H9 (cell line): ENCODE data around the gene MRPS18A. TPM values are rescaled to one million over a fixed set of nuclear protein-coding genes. Genes with fewer than 3 reads are reported as not detected.

Experiments used
- DNase-seq: peaks from one replicate; pipeline ENCODE4 v3.0.0-alpha.2; 2017
- H2AFZ ChIP-seq: one replicate; pipeline ENCODE4 v1.6.1; 2013; ENCODE audit warnings: mild to moderate bottlenecking, low read length, control low read depth, moderate library complexity
- H2AK5ac ChIP-seq: 2 replicates; pipeline ENCODE4 v1.6.1; 2013; ENCODE audit warnings: low read length, control low read depth, mixed read lengths; ENCODE audit not compliant: insufficient read length
- H2BK120ac ChIP-seq: one replicate; pipeline ENCODE4 v1.6.1; 2013; ENCODE audit warnings: low read depth, mild to moderate bottlenecking, low read length, control low read depth, inconsistent platforms; ENCODE audit not compliant: poor library complexity, severe bottlenecking
- H2BK12ac ChIP-seq: 2 replicates; pipeline ENCODE4 v1.6.1; 2013; ENCODE audit warnings: low read length, control low read depth, mixed read lengths, low read depth; ENCODE audit not compliant: insufficient read length
- H2BK15ac ChIP-seq: 2 replicates; pipeline ENCODE4 v1.6.1; 2013; ENCODE audit warnings: low read depth, low read length, control low read depth
- H2BK20ac ChIP-seq: one replicate; pipeline ENCODE4 v1.6.1; 2013; ENCODE audit warnings: low read depth, mild to moderate bottlenecking, low read length, control low read depth, inconsistent platforms; ENCODE audit not compliant: poor library complexity, severe bottlenecking
- H2BK5ac ChIP-seq: 2 replicates; pipeline ENCODE4 v1.6.1; 2013; ENCODE audit warnings: low read length, control low read depth, mixed read lengths; ENCODE audit not compliant: insufficient read length
- H3K14ac ChIP-seq: 2 replicates; pipeline ENCODE4 v1.6.1; 2013; ENCODE audit warnings: low read length, control low read depth; ENCODE audit not compliant: insufficient read depth
- H3K18ac ChIP-seq: 2 replicates; pipeline ENCODE4 v1.6.1; 2013; ENCODE audit warnings: low read depth, mild to moderate bottlenecking, mixed read lengths, low read length, control low read depth; ENCODE audit not compliant: insufficient read length
- H3K23ac ChIP-seq: 2 replicates; pipeline ENCODE4 v1.6.1; 2013; ENCODE audit warnings: low read length, control low read depth, mixed read lengths, low read depth; ENCODE audit not compliant: insufficient read length
- H3K23me2 ChIP-seq: 2 replicates; pipeline ENCODE4 v1.6.1; 2013; ENCODE audit warnings: low read depth, mild to moderate bottlenecking, mixed read lengths, low read length, control low read depth; ENCODE audit not compliant: insufficient read length, poor library complexity, severe bottlenecking
- H3K27ac ChIP-seq: 2 replicates; pipeline ENCODE4 v1.5.1; 2013; ENCODE audit warnings: low read length, control low read depth, mixed read lengths, low read depth; ENCODE audit not compliant: insufficient read length
- H3K27me3 ChIP-seq: 2 replicates; pipeline ENCODE4 v1.6.1; 2013; ENCODE audit warnings: low read length, control low read depth, inconsistent platforms; ENCODE audit not compliant: insufficient read depth
- H3K4ac ChIP-seq: 2 replicates; pipeline ENCODE4 v1.6.1; 2013; ENCODE audit warnings: low read depth, mild to moderate bottlenecking, control low read depth, inconsistent platforms, low read length, moderate library complexity
- H3K4me1 ChIP-seq: 2 replicates; pipeline ENCODE4 v1.6.1; 2013; ENCODE audit warnings: low read length, control low read depth, inconsistent platforms; ENCODE audit not compliant: insufficient read depth
- H3K4me2 ChIP-seq: 2 replicates; pipeline ENCODE4 v1.6.1; 2013; ENCODE audit warnings: low read length, control low read depth, mixed read lengths; ENCODE audit not compliant: insufficient read length, insufficient read depth
- H3K56ac ChIP-seq: 2 replicates; pipeline ENCODE4 v1.6.1; 2013; ENCODE audit warnings: low read depth, mild to moderate bottlenecking, mixed read lengths, low read length, control low read depth; ENCODE audit not compliant: insufficient read length
- H3K79me1 ChIP-seq: 2 replicates; pipeline ENCODE4 v1.6.1; 2013; ENCODE audit warnings: low read depth, mild to moderate bottlenecking, moderate library complexity, low read length, control low read depth, inconsistent platforms; ENCODE audit not compliant: insufficient read depth, poor library complexity, severe bottlenecking
- H3K79me2 ChIP-seq: 2 replicates; pipeline ENCODE4 v1.6.1; 2013; ENCODE audit warnings: low read length, control low read depth, inconsistent platforms; ENCODE audit not compliant: insufficient read depth
- H3K9ac ChIP-seq: 2 replicates; pipeline ENCODE4 v1.6.1; 2013; ENCODE audit warnings: low read length, control low read depth, mixed read lengths; ENCODE audit not compliant: insufficient read length; ENCODE audit errors: extremely low read depth
- H3K9me3 ChIP-seq: one replicate; pipeline ENCODE4 v1.6.1; 2013; ENCODE audit warnings: low read depth, low read length, inconsistent platforms; ENCODE audit not compliant: control insufficient read depth
- H3T11ph ChIP-seq: one replicate; pipeline ENCODE4 v1.6.1; 2013; ENCODE audit warnings: mild to moderate bottlenecking, low read length, control low read depth, inconsistent platforms
- H4K20me1 ChIP-seq: one replicate; pipeline ENCODE4 v1.6.1; 2013; ENCODE audit not compliant: control insufficient read depth, insufficient read length, insufficient read depth
- H4K5ac ChIP-seq: 2 replicates; pipeline ENCODE4 v1.6.1; 2013; ENCODE audit warnings: low read depth, mild to moderate bottlenecking, mixed read lengths, low read length, control low read depth; ENCODE audit not compliant: insufficient read length
- H4K8ac ChIP-seq: replicated peaks from 2 replicates; pipeline ENCODE4 v1.6.1; 2013; ENCODE audit warnings: low read length, control low read depth, mixed read lengths, low read depth; ENCODE audit not compliant: insufficient read length
- H4K91ac ChIP-seq: 2 replicates; pipeline ENCODE4 v1.6.1; 2013; ENCODE audit warnings: low read depth, mild to moderate bottlenecking, moderate library complexity, mixed read lengths, low read length, control low read depth; ENCODE audit not compliant: insufficient read length
- H3K27ac Mint-ChIP-seq, 3 experiments: 2 replicates in 2 of 3; 3 replicates in 1 of 3; pipeline ENCODE4 v1.8.0; 2020 to 2021; ENCODE audit warnings: mixed read lengths in 3 of 3, mild to moderate bottlenecking in 1 of 3, moderate library complexity in 1 of 3
- H3K27me3 Mint-ChIP-seq: 2 replicates; pipeline ENCODE4 v1.8.0; 2021; ENCODE audit warnings: low read depth, mild to moderate bottlenecking, moderate library complexity, mixed read lengths
- H3K36me3 Mint-ChIP-seq, 3 experiments: 2 replicates in 2 of 3; 3 replicates in 1 of 3; pipeline ENCODE4 v1.8.0; 2020 to 2021; ENCODE audit warnings: low read depth in 3 of 3, mixed read lengths in 3 of 3; ENCODE audit not compliant: insufficient read depth in 1 of 3
- H3K4me1 Mint-ChIP-seq, 2 experiments: 2 replicates each; pipeline ENCODE4 v1.8.0; 2020; ENCODE audit warnings: mixed read lengths in 2 of 2
- H3K4me3 Mint-ChIP-seq, 2 experiments: 2 replicates in 1 of 2; 3 replicates in 1 of 2; pipeline ENCODE4 v1.8.0; 2020 to 2021; ENCODE audit warnings: mild to moderate bottlenecking in 2 of 2, mixed read lengths in 2 of 2, moderate library complexity in 1 of 2
- H3K9me3 Mint-ChIP-seq, 2 experiments: 2 replicates in 1 of 2; 3 replicates in 1 of 2; pipeline ENCODE4 v1.8.0; 2020; ENCODE audit warnings: mild to moderate bottlenecking in 2 of 2, mixed read lengths in 2 of 2, moderate library complexity in 1 of 2
- WGBS: extraction: QIAGEN DNeasy Blood & Tissue Kit; methylation state at CpG from one replicate; pipeline ENCODE4 v1.1.7; 2013; ENCODE audit warnings: missing lambda C conversion rate, low lambda C conversion rate, mixed read lengths; ENCODE audit not compliant: insufficient read length; ENCODE audit errors: extremely low coverage; 5-methylcytosine and 5-hydroxymethylcytosine counted together
- total RNA-seq: library from RNA; stranded (reverse); gene quantifications from 2 replicates; pipeline ENCODE4 v1.2.1, GENCODE V29; 2021
- TF ChIP-seq, protein P1 (sequence below): fragments of 200-600 bp; sonication (generic); conservative IDR thresholded peaks from 3 replicates; pipeline ENCODE4 v1.8.0; 2021; ENCODE audit warnings: antibody characterized with exemption, mild to moderate bottlenecking

Gene MRPS18A
- total RNA-seq, 1 experiment from 2014 or later = 65.1 TPM

DNA sequence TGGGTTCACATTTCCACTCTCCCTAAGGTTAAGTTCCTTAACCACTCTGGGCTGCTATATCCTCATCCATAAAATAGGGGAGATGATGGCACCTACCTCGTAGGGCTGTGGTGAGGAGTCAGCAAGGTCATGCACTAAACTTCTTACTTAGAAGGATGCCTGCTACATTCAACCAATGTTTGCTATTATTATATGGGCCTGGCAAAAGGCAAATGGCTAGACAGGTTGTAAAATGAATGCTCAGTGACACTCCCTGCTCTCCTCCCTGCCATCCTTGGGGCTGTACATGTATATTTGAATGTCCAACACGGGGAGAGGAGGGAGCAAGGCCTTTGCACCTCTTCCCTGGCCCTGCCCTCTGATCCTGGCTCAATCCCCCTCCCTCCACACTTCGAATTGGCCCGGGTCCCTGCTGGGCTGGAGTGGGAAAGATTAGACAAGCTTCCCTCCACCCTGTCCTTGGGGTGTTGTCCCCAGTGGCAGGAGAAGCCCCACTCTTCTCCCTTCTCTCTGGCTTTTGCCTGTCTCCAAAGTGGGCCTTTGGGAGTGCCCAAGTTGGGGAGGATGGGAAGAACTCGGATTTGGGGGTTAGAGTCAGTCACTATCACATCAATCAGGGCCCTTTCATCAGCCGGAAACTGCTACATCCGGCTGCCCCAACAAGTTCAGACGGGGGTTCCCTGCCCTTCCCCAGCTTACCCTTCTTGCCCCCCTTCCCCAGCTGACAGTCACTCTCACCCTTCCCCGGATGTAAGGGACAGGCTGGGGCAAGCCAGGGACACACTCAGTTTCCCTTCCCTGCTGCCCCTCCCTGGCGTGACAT, 46.1 kb upstream of the MRPS18A start:
- H3K23me2 ChIP-seq = no peaks in the 10 kb centered on the region
- peaks cover 1% of the 10 kb centered on the region; the same call in 1 of the 2 replicates for H3K27me3 Mint-ChIP-seq
- no peak overlapping the region for H3K4ac ChIP-seq
- H4K91ac ChIP-seq = no peak overlapping the region
- H2AFZ ChIP-seq = no peak overlapping the region
- H2BK20ac ChIP-seq = no peak overlapping the region
- no peak overlapping the region for H2AK5ac ChIP-seq
- peaks cover 0 to 12% (median 0%) of the 10 kb centered on the region in 3 experiments; a peak in 4 of 7 replicates for H3K36me3 Mint-ChIP-seq
- H3T11ph ChIP-seq = no peak overlapping the region
- H2BK12ac ChIP-seq = no peak overlapping the region
- no peaks in the 10 kb centered on the region for H3K79me2 ChIP-seq
- no peak overlapping the region for H3K9ac ChIP-seq
- no peak overlapping the region for H3K14ac ChIP-seq
- no peak overlapping the region for H4K5ac ChIP-seq
- H3K9me3 ChIP-seq = no peaks in the 10 kb centered on the region
- no peak overlapping the region for H4K8ac ChIP-seq
- no peak overlapping the region for H2BK15ac ChIP-seq
- peaks cover 14 to 15% of the 10 kb centered on the region in 2 experiments for H3K9me3 Mint-ChIP-seq
- H2BK120ac ChIP-seq = no peak overlapping the region
- H3K18ac ChIP-seq = no peak overlapping the region
- no peak overlapping the region for H3K4me3 Mint-ChIP-seq
- peak; percentile 25 for DNase-seq
- TF ChIP-seq, protein P1, sequence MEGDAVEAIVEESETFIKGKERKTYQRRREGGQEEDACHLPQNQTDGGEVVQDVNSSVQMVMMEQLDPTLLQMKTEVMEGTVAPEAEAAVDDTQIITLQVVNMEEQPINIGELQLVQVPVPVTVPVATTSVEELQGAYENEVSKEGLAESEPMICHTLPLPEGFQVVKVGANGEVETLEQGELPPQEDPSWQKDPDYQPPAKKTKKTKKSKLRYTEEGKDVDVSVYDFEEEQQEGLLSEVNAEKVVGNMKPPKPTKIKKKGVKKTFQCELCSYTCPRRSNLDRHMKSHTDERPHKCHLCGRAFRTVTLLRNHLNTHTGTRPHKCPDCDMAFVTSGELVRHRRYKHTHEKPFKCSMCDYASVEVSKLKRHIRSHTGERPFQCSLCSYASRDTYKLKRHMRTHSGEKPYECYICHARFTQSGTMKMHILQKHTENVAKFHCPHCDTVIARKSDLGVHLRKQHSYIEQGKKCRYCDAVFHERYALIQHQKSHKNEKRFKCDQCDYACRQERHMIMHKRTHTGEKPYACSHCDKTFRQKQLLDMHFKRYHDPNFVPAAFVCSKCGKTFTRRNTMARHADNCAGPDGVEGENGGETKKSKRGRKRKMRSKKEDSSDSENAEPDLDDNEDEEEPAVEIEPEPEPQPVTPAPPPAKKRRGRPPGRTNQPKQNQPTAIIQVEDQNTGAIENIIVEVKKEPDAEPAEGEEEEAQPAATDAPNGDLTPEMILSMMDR = no peak
- no peaks in the 10 kb centered on the region for H3K27me3 ChIP-seq
- H3K27ac ChIP-seq = no peak overlapping the region
- H3K27ac Mint-ChIP-seq = no peak overlapping the region; a peak in 1 of 7 replicates
- H3K4me2 ChIP-seq = no peak overlapping the region
- H3K4me1 ChIP-seq = no peaks in the 10 kb centered on the region
- H3K23ac ChIP-seq = no peak overlapping the region
- no peaks in the 10 kb centered on the region for H4K20me1 ChIP-seq
- H3K56ac ChIP-seq = no peak overlapping the region
- no peak overlapping the region for H2BK5ac ChIP-seq
- peaks cover 6 to 16% of the 10 kb centered on the region in 2 experiments for H3K4me1 Mint-ChIP-seq
- no CpG with 5 or more reads among the region's 10 CpGs for WGBS
- H3K79me1 ChIP-seq = no peaks in the 10 kb centered on the region
